GM23338 (cell line): ENCODE data around the gene METTL14. TPM values are rescaled to one million over a fixed set of nuclear protein-coding genes. Genes with fewer than 3 reads are reported as not detected.

Experiments
- polyA plus RNA-seq: library from polyadenylated mRNA; unstranded; fragments of >200 nt; fragmentation: Nextera tagmentation; extraction: Ambion mirVana; gene quantifications from 2 replicates; pipeline ENCODE4 v1.2.1, GENCODE V29; 2016
- small RNA-seq: library from RNA; depleted of rRNA; stranded (forward); fragments of <200 nt; gene quantifications from one replicate; pipeline ENCODE3, GENCODE V24; 2014; ENCODE audit warnings: low replicate concordance
- total RNA-seq: library from RNA; depleted of rRNA; stranded (reverse); fragments of >200 nt; shearing (Covaris generic); gene quantifications from 2 replicates; pipeline ENCODE4 v1.2.3, GENCODE V29; 2014; rRNA removed

Gene METTL14
- total and polyA plus RNA-seq, 2 experiments from 2014 or later = 39.3 to 56.8 TPM

Small RNA genes within 50 kb of the gene (small RNA-seq; reads per million reads assigned to genes)
- not detected for gene SEPT14P4

Other genes with a start within 250 kb of the METTL14 start
- 87.3 and 94.8 TPM in 2 replicates for gene SEC24D, start 150.7 kb downstream of the METTL14 start, total RNA-seq
- 33.2 and 37.6 TPM in 2 replicates for gene SEC24D, start 150.7 kb downstream of the METTL14 start, polyA plus RNA-seq
- gene SYNPO2, start 203.5 kb downstream of the METTL14 start, total RNA-seq = 3.1 and 3.4 TPM in 2 replicates
- gene SYNPO2, start 203.5 kb downstream of the METTL14 start, polyA plus RNA-seq = 2.1 and 2.4 TPM in 2 replicates